T follicular helper cell (primary cell): ENCODE measurements around the gene CSN2.
"Not testable (repeated sequence)": the region's sequence is repeated elsewhere in the genome, so short reads cannot be mapped to it uniquely, and the experiment has no call there.

Source experiments
- DNase-seq: peaks from one replicate; pipeline ENCODE4 v3.0.0-alpha.2; 2020; ENCODE audit warnings: low read depth
- total RNA-seq, 2 experiments: gene quantifications; one replicate each; lab custom pipeline; 2026; lab: John Stamatoyannopoulos, UW

Gene CSN2, protein sequence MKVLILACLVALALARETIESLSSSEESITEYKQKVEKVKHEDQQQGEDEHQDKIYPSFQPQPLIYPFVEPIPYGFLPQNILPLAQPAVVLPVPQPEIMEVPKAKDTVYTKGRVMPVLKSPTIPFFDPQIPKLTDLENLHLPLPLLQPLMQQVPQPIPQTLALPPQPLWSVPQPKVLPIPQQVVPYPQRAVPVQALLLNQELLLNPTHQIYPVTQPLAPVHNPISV
- 0 reads per million in 2 experiments for total RNA-seq

DNA sequence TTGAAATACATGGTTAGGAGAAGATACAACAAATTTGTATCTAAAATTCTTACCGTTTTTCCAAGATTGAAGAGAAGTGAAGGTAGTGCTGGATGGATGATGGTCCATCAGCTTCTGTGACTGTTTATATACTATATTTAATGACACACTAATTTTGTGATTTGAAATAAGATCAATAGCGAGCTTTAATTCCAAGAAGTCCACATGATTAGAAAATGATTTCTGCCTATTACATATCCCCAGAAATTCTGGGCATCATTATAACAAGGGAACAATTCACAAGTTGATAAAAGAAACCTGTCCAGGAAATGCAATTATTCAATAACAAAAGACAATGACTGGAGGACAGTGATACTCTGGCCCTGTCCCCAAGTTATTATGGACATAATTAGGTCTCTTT is at the start of gene CSN2:
Gene CSN2 (minus strand): TSS at position 101 of the 400 bp plus-strand sequence. CDS start 4,733 bp downstream, outside the sequence.
- DNase-seq, result no peak

DNA sequence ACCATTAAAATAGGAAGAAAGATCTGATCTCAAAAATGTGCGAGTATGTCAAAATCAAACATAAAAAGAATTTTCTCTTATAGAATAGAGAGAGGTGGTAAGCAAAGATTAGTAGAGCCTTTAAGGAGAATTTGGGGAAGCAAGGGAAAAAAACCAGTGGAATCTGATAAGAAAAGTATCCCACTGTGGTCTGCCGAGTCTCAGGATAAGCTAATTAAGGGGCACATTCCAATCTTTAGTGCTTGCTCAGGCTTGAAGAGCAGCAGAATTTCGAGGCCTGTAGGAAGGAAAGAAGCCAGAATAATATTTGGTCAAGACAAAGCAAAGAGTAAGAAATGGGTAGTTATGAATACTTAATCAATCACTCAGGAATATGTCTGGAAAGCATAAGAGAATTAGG is 43.2 kb upstream of the CSN2 start:
- no peak for DNase-seq

DNA sequence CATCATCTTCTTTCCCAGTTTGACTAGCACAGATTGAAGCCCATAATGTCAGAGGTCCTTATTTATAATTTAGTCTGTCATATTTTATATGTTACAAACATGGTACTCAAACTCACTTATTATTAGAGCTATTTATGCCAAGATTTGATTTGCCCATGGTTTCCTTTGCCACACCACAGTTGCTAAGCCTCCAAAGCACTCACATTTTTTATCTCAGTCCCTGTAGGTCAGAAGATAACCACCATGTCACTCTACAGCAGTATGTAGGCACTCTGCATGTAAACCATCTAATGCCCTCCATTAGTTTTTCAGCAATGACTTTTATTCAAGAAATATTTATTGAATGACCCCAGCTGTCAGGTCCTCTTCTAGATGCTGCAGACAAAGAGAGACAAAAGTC is 37.0 kb upstream of the CSN2 start:
- DNase-seq, result no peak

DNA sequence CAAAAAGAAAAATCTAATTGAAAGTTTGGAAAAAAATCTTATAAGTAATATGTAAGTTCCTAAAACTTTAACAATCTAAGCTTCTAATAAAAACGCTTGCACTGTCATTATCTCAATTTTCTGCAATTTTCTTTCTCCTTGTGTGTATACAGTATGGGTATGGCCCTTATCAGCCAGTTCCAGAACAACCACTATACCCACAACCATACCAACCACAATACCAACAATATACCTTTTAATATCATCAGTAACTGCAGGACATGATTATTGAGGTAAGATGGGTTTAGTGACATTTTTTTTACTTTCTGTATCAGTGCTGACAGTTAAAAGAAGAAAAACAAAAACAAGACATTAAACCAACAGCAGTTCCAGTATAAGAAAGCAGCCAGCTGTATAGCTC is 35.2 kb upstream of the CSN2 start:
- no peak for DNase-seq

DNA sequence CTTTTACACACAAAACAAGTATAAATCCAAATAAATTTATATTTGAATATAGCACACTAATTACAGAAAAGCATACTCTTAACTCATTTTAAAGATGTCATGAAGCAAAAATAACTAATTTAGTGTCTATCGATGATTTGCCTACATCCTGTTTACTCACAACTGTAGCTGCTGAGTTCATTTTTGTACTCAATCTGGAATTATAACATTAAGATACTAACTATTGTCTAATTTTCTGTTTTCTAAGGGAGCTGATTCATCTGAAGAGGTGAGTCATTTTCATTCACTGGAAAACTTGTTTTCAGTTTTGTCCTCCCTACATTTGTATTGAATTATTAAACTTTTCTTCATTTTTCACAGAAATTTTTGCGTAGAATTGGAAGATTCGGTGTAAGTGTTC is 33.9 kb upstream of the CSN2 start:
- no peak for DNase-seq

DNA sequence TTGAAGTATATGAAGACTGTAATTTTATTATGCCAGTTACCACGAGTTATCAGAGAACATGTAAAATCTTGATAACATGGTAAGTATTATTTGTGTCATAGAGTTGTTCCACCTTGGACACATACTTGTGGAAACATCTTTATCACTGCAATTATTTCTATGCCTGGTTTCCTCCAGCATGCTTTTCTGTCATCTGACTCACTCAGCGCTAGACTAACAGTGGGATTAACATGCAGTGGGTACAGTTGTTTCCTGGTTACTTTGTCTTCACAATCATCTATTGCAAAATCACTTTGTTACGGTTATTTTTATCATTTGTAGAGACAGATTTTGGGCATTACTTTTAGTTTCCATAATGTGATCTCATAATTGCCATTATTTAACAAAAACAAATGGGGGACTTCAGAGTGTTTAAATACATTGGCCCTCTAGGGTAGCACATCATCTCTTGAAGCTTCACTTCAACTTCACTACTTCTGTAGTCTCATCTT is 30.0 kb upstream of the CSN2 start, which contains the start of gene STATH:
Gene STATH (plus strand): TSS at position 441 of the 491 bp plus-strand sequence. CDS start 2,472 bp downstream, outside the sequence.
- DNase-seq, result no peak

DNA sequence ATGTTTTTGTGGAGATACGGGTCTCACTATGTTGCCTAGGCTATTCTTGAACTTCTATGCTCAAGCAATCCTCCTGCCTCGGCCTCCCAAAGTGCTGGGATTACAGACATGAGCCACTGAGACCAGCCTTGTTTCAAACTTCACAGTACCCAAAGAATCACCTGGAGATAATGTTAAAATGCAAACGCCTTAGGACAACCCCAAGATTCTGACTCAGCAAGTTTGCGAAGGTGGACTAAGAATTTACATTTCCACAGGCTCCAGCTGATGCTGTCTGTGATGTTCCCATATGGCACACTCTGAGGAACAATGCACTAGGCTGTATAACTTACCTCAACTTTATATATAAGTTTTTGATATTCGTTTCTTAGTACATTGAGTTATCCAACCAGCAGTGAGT is 29.3 kb upstream of the CSN2 start:
- DNase-seq, result no peak

DNA sequence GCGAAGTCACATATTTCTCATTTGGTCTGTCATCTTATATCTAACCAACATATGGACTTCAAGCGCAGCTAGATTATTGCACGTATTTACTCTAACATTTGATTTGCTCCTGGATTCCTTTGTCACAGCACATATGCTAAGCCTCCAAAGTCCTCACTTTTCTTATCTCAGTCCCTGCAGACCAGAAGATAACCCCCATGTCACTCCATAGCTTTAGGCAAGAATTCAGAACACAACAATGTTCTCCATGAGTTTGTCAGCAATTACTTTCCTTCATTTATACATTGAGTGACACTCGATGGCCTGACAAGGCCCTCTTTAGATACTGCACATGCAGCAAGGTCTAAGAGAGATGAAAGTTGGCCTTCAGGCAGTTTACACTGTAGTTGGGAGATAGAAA is 25.5 kb upstream of the CSN2 start:
- DNase-seq, result no peak

DNA sequence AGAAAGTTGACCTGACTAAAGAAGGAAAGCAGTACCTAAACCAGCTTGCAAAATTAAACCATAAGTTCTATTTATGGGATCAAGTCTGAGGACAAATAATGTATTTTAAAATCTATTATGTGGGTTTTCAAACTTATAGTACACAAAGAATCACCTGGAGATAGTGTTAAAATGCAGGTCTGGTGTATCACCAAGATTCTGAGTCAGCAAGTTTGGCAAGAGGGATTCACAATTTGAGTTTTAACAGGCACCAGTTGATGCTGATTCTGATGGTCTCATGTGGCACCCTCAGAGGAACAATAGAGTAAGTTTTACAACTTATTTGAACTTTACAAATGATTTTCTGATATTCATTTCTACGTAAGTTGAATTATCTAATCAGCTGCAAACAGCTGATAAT is 21.1 kb upstream of the CSN2 start:
- DNase-seq, result no peak

DNA sequence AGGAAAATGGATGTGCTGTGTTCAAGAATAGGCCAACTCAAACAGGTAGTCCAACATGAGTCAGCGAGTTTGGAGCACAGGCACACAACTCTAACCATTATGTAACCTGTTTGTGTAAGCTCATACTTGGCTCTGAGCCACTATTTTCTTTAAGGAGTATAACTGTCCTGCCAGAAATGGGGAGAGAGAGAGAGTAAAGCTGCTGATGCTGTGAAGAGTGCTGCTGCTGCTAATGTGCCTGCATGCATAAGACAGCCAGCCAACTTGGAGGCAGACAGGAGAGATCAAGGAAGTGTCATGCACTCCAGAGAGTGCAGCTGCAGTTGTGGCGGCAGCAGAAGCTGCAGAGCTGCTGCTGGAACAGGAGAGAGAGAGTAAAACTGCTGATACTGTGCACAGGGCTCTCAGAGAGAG is 18.5 kb upstream of the CSN2 start:
- DNase-seq, result no peak

DNA sequence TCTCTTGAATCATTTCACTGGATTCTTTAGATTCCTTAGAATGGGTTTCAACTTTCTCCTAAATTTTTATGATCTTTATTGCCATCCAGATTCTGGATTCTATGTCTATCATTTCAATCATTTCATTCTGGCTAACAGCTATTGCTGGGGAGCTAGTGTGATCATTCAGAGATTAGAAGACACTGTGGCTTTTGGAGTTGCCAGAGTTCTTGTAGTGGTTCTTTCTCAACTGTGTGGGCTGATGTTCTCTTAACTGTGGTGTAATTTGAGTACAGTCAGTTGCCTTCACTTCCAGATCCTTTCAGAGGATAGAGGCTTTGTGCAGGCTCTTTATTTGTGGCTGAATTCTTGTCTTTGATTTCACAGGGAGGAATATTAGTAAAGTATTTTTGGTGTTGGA is 12.1 kb upstream of the CSN2 start:
- no peak for DNase-seq

DNA sequence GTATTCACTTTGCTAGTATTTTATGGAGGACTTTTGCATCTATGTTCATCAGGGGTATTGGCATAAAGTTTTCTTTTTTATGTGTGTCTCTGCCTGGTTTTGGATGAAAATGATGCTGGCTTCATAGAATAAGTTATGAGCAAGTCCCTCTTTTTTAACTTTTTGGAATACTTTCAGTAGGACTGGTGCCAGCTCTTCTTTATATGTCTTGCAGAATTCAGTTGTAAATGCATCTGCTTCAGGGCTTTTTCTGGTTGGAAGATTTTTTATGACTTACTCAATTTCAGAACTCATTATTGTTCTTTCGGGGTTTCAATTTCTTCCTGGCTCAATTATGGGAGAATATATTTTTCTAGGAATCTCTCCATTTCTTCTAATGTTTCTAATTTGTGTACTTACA is 9.1 kb upstream of the CSN2 start:
- no peak for DNase-seq

DNA sequence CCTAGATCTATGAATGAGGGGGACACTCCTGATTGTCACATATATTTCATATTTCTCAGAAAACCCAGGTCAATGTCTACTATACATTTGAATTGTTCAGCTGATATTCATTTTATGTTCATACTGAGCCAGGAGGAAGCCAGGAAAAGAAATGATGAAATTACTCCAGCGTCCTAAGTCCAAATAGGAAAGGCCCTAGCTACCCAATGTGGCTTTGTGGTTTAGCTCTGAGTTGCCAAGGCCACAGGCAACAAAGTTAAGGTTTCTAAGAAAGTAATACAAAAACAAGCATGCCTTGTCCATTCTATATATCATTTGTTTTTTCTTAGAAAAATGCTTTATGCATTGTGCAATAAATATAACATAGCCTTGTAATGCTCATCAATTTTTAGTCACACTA is 4.5 kb upstream of the CSN2 start:
- no peak for DNase-seq

DNA sequence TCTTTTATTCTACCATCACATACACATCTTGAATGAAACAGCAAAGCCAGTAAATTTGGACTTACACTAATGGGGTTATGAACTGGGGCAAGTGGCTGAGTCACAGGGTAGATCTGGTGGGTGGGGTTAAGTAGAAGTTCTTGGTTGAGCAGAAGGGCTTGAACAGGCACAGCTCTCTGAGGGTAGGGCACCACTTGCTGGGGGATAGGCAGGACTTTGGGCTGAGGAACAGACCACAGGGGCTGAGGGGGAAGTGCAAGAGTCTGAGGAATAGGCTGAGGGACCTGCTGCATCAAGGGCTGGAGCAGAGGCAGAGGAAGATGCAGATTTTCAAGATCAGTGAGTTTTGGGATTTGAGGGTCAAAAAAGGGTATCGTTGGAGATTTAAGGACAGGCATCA is 8.3 kb downstream of the CSN2 start:
- no peak for DNase-seq

DNA sequence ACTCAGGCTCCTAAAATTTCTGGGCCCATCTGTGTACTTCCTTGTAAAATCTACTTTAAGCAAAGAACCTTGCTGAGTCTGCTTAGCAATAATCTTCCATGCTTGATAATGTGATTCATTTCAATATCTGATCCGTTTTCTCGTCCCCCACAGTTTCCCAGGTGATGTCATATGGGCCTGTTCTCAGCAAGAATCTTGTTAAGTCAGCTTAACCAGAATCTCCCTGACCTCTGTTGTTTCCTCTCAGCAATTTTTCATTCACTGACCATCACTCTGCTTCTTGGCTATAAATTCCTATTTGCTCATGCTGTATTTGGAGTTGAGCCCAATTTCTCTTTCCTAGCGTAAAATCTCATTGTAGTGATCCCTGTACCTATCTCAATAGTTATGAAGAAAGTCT is 13.9 kb downstream of the CSN2 start:
- no peak for DNase-seq

DNA sequence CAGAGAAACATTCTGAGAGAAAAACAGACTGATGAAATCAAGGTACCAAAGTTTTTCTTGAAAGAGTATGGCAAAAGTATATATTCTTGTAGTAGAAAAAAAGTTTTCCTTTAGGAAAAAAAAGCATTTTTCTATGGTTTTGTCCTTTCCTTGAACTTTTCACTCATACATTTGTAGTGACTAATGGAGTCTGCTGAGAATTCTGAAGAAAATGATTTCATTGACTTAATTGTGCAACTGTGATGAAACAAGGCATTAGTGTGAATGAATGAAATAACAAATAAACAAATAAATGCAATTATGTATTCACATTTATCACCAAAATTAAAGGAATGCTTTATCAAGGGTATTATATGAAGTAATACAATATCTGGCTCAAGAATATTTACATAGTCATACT is 29.0 kb downstream of the CSN2 start:
- DNase-seq, result no peak

DNA sequence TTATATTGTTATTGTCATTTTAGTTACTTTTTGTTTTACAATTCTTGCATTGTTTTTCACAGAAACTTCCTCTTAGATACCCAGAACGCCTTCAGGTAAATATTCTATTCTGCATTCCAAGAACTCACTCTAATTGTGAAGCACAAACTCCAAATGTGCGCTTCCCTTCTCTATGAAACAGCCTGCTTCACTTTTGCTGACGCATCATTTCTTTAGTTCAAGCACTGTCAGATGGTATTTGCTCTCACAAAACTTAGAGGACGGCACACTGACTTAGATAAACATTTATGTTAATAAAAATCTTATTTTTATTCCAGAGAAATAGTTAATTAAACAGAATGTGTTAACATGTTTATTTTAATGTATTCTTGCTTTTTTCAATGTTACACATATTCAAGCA is 31.4 kb downstream of the CSN2 start:
- no peak for DNase-seq

DNA sequence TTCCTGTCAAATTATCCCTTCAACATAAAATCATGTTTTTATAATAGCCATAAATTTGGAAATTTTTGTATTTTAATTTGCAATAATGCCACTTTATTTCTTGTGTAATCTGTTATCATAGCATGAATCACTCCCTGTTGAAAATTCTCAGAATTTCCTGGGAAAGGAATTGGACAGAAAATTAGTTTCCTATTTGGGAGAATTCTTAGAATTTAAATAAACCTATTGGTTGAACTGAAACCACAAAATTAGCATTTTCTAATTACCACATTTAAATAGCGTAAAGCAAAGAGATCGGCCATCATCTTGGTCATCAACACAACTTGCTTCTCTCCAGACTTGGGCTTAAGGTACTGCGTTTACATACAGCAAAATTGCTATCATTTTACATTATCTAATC is 34.8 kb downstream of the CSN2 start, which contains the start of gene CSN1S1:
Gene CSN1S1 (plus strand): TSS at position 301 of the 400 bp plus-strand sequence. CDS start 1,488 bp downstream, outside the sequence.
- no peak for DNase-seq

DNA sequence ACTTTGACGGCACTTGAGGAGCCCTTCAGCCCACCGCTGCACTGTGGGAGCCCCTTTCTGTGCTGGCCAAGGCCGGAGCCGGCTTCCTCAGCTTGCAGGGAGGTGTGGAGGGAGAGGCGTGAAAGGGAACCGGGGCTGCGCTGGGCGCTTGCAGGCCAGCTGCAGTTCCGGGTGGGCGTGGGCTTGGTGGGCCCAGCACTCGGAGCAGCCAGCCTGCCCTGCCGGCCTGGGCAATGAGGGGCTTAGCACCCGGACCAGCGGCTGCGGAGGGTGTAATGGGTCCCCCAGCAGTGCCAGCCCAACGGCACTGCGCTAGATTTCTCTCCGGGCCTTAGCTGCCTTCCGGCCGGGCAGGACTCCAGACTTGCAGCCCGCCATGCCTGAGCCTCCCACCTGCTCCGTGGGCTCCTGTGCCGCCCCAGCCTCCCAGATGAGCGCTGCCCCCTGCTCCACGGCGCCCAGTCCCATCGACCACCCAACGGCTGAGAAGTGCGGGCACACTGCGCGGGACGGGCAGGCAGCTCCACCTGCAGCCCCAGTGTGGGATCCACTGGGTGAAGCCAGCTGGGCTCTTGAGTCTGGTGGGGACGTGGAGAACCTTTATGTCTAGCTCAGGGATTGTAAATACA is 41.6 kb downstream of the CSN2 start:
- DNase-seq, result not testable (repeated sequence)

DNA sequence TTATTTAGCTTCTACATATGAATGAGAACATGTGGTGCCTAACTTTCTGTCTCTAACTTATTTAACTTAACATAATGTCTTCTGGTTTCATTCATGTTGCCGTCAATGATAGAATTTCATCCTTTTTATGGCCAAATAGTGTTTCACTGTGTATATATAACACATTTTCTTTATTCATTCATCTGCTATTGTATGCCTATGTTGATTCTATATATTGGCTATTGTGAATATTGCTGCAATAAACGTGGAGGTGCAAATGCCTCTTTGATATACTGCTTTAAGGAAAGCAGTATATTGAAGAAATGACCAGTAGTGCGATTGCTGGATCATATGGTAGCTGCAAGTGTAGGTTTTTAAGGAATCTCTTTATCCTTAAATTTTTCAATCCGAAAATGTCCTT is 44.7 kb downstream of the CSN2 start:
- no peak for DNase-seq

DNA sequence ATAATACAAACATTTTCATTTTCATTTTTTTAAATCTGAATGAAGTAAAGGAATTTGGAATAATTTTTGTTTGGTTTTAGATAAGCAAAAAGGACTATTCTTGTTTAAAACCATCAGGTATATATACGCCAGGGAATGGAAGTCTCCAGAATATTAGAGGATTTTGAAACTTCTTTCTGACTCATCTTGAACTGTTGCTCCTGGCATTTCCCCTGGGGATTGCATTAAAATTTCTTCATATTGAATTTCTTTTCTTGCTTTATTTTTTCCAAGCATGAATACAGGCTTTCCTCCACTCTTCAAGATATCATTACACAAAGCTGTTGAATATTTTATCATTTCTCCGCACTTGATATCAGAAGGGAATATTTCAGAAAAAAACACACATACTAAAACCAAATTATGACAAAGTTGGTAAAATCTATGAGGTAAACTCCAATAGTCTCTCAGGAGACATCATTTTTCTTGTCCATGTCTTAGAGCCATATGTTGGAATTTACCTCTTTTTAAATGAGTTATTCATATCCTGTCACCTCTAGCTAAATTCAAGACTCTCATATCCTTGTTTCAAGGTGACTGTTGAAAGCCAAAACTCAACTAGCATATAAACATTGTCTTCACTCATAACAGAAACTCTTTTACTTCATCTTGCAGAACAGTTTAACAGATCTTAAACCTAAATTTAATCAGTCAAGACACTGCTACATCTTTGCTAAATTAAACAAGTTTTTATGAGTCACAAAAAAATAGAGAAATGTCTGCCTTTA is 55.3 kb downstream of the CSN2 start:
- no peak for DNase-seq

DNA sequence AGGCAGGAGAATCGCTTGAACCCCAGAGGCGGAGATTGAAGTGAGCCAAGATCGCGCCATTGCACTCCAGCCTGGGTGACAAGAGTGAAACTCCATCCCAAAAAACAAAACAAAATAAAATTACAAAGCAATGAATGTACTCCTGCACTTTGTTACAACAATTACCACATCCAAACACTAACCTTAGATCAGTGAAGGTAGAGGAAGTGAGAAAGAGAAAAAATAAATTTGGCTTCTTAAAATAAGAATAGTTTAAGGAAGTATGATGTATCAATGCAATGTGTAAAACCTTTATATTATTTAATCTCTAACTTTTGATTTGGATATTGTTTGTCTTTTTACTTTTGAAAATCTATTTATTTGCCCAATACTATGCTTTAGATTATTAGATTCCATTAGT is 56.3 kb downstream of the CSN2 start:
- no peak for DNase-seq

DNA sequence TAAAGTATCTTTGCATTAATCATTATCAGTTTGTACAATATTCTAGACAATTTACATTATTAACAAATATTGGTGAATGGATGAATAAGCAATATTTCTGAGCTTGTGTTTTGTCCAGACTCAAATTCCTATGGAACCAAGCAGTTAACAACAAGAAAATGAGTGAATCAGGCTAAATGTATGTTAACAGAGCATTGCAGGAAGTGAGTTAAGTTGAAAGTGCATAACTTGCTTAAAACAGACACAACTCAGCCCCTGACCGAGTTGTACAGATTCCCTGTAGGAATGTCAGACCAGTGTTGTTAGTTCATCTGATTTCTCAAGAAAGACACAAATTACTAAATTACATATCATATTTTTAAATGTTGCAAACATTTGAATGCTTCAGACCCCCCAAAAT is 58.4 kb downstream of the CSN2 start:
- DNase-seq, result no peak
